Measurements from ENCODE around the gene MED25. TPM values are rescaled to one million over a fixed set of nuclear protein-coding genes. Genes with fewer than 3 reads are reported as not detected.

Gene MED25
- total RNA-seq, 1 donor from 2014 or later, result 66.0 TPM

Other genes starting within 250 kb of the MED25 start
- gene NOSIP, start 237.7 kb upstream of the MED25 start, total RNA-seq, result 56.3 TPM
- 18.2 TPM for gene PRRG2, start 237.0 kb upstream of the MED25 start, total RNA-seq
- 42.7 TPM for gene PRR12, start 227.1 kb upstream of the MED25 start, total RNA-seq
- gene RRAS, start 178.1 kb upstream of the MED25 start, total RNA-seq, result 96.1 TPM
- gene SCAF1, start 176.1 kb upstream of the MED25 start, total RNA-seq, result 86.0 TPM
- gene IRF3, start 152.4 kb upstream of the MED25 start, total RNA-seq, result 174 TPM
- 18.9 TPM for gene BCL2L12, start 152.4 kb upstream of the MED25 start, total RNA-seq
- gene PRMT1, start 141.0 kb upstream of the MED25 start, total RNA-seq, result 103 TPM
- gene ADM5, start 128.7 kb upstream of the MED25 start, total RNA-seq, result 1.3 TPM
- gene CPT1C, start 127.2 kb upstream of the MED25 start, total RNA-seq, result 14.2 TPM
- 0.58 TPM for gene TSKS, start 55.0 kb upstream of the MED25 start, total RNA-seq
- gene AP2A1, start 51.3 kb upstream of the MED25 start, total RNA-seq, result 76.3 TPM
- 36.7 TPM for gene FUZ, start 5.0 kb upstream of the MED25 start, total RNA-seq
- gene PTOV1, start 32.9 kb downstream of the MED25 start, total RNA-seq, result 249 TPM
- gene PNKP, start 49.3 kb downstream of the MED25 start, total RNA-seq, result 103 TPM
- 48.5 TPM for gene AKT1S1, start 59.1 kb downstream of the MED25 start, total RNA-seq
- gene TBC1D17, start 59.4 kb downstream of the MED25 start, total RNA-seq, result 68.1 TPM
- gene IL4I1, start 78.6 kb downstream of the MED25 start, total RNA-seq, result 0.81 TPM
- 20.2 TPM for gene ATF5, start 110.9 kb downstream of the MED25 start, total RNA-seq
- 45.9 TPM for gene NUP62, start 111.2 kb downstream of the MED25 start, total RNA-seq
- gene SIGLEC11, start 142.9 kb downstream of the MED25 start, total RNA-seq, result 1.5 TPM
- 73.7 TPM for gene VRK3, start 207.1 kb downstream of the MED25 start, total RNA-seq
- 8.3 TPM for gene ZNF473, start 207.7 kb downstream of the MED25 start, total RNA-seq